HG03108 (cell line): ENCODE results near the gene LDLRAD4.
A peak's percentile ranks its signal among the peaks of the same experiment; 100 is the strongest.

ENCODE experiments used
- ATAC-seq: cut with Tn5 transposase; IDR thresholded peaks from one replicate; pipeline ENCODE4 v1.9.1; 2021; ENCODE audit warnings: moderate library complexity; ENCODE audit not compliant: unreplicated experiment

LDLRAD4 gene

GRCh38 chr18:13555865-13556264 lies 337.3 kb downstream of the LDLRAD4 start:
- no peak for ATAC-seq

- ATAC-seq: no peak
Observed at GRCh38 chr18:13556502-13556901, 337.9 kb downstream of the LDLRAD4 start.

GRCh38 chr18:13558124-13558523 lies 339.6 kb downstream of the LDLRAD4 start:
- peak; percentile 48 for ATAC-seq

GRCh38 chr18:13558790-13559189 lies 340.2 kb downstream of the LDLRAD4 start:
- no peak for ATAC-seq

GRCh38 chr18:13559754-13560153 lies 341.2 kb downstream of the LDLRAD4 start:
- ATAC-seq: no peak

- no peak for ATAC-seq
Observed at GRCh38 chr18:13560306-13560705, 341.7 kb downstream of the LDLRAD4 start.

- peak; percentile 40 for ATAC-seq
Observed at GRCh38 chr18:13562494-13563029, 344.0 kb downstream of the LDLRAD4 start.

GRCh38 chr18:13563390-13563805 lies 344.8 kb downstream of the LDLRAD4 start:
- no peak for ATAC-seq

GRCh38 chr18:13564579-13564978 lies 346.0 kb downstream of the LDLRAD4 start:
- ATAC-seq: no peak

- no peak for ATAC-seq
Observed at GRCh38 chr18:13565228-13565627, 346.7 kb downstream of the LDLRAD4 start.

- peak; percentile 45 for ATAC-seq
Observed at GRCh38 chr18:13566941-13567746, 348.6 kb downstream of the LDLRAD4 start.

GRCh38 chr18:13568443-13569392 lies 350.2 kb downstream of the LDLRAD4 start:
- peak; percentile 42 for ATAC-seq

GRCh38 chr18:13570216-13570615 lies 351.7 kb downstream of the LDLRAD4 start:
- ATAC-seq: no peak

GRCh38 chr18:13570856-13571495 lies 352.4 kb downstream of the LDLRAD4 start:
- no peak for ATAC-seq

- ATAC-seq: no peak
Observed at GRCh38 chr18:13572148-13572547, 353.6 kb downstream of the LDLRAD4 start.

- no peak for ATAC-seq
Observed at GRCh38 chr18:13572721-13573120, 354.2 kb downstream of the LDLRAD4 start.

- no peak for ATAC-seq
Observed at GRCh38 chr18:13573750-13574149, 355.2 kb downstream of the LDLRAD4 start.

- ATAC-seq: no peak
Observed at GRCh38 chr18:13574355-13574754, 355.8 kb downstream of the LDLRAD4 start.

- no peak for ATAC-seq
Observed at GRCh38 chr18:13574761-13575160, 356.2 kb downstream of the LDLRAD4 start.

GRCh38 chr18:13576598-13576997 lies 358.0 kb downstream of the LDLRAD4 start:
- peak; percentile 2 for ATAC-seq
